ENCODE data around the gene MYLK.

- TF ChIP-seq CTCF (IDR thresholded peaks at IDR 0.05) (no peak), POLR2A (IDR thresholded peaks at IDR 0.05) (no peak)
Observed at GRCh38 chr3:123757281-123757940, 126.7 kb downstream of the MYLK start.

Data from tibial nerve (tissue), 3 donors.